HG02885 (cell line): Measurements from ENCODE around the gene KIRREL3.
A peak's percentile ranks its signal among the peaks of the same experiment; 100 is the strongest.

Source experiments
- ATAC-seq: cut with Tn5 transposase; IDR thresholded peaks from one replicate; pipeline ENCODE4 v1.9.1; 2021; ENCODE audit warnings: mild to moderate bottlenecking; ENCODE audit not compliant: unreplicated experiment, poor library complexity

KIRREL3 gene

DNA sequence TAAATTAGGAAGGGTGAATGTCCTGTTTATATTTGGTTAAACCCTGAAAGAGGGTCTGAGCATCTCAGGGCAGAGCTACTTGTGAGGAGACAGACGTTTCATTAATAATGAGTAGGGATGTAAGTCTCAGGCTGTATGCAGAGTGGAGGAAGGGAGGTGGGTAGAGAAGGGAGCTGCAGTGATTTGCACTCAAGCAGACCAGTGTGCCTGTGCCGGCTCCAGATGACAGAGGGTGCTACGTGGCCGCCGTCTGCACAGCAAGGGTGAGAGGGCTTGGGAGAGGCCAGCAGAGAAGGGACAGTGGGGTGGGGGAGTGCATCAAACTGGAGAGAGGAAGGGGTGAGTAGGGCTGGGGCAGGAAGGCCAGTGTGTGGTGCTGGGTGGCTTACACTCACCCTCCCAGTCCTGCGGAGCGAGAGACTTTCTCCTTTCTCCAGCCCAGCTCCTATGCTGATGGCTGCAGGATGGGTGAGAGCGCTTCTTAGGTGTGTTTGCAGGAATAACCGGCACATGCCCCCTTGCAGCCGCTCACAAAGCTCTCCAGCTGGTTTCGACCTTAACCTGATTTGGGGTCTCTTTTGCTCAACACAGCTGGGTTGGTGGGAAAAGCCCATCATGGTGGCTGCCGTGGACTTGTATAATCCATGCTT is 514.5 kb downstream of the KIRREL3 start:
- no peak for ATAC-seq

DNA sequence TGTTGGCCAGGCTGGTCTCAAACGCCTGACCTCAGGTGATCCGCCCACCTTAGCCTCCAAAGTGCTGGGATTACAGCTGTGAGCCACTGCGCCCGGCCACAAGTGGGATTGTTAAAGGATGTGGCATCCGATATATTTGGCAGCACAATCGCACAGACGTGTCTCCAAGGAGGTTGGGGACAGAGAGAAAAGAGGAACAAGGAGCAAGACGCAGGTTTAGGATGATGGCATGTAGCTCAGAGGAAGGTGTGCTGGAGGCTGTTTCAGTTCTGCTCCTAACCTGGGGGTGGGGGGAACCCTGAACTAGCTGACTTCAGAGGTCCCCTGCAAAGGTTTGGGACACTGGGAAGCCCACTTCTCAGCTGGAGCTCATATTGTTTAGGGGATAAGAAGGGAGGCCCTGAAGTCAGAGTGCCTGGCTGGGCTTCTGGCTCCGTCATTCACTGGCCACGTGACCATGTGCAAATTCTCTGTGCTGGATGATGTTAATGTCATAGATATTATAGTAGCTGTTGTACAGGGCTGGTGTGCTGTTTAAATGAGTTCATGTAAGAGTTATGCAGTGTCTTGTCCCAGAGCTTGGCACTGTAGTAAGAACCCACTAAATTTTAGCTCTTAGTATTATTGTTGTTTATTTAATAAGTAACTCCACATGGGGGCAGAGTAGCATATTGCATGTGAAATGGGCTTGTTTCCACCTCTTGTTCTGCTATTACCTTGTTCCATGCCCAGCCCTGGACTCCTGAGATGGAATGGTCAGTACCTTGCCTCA is 515.4 kb downstream of the KIRREL3 start:
- peak; percentile 71 for ATAC-seq

DNA sequence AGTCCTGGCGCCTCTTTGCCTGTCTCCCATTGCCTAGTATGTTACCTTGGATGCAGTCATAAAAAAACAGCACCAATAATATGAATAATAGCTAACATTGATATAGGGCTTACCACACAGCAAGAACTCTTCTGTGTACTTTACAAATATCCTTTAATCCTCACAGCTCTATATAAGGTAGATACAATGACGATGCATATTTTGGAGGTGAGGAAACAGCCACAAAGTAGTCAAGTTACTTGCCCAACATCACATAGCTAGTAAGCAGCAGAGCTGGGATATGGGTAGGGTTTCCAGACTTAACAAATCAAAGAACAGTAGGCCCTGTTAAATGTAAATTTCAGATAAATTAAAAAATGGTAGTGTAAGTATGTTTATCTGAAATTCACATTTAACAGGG is 516.3 kb downstream of the KIRREL3 start:
- no peak for ATAC-seq

DNA sequence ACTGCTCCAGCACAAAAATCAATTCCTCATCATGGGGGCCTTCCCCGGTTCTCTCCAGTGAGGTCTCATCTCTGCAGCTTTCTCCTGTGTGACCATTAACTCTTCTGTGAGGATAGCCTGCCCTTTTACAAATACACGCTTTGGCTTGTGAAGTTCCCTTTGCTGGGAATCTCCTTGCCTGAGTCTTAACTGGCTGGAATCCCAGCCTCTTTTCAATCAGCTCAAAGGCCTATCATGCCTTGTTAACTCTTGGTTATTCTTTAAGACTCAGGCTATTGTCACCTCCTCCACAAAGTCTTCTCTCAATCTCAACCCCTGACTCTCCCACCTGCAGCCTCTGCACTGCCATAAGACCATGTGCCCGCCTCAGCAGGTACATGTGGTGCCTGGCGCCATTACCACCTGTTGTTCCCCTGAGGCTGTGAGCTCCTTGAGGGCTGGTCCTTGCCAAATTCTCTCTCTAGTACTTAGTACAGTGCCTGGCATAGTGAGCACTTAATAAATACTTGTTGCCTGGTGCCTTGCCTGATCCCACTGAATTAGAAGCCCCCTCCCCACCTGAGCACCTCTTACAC is 516.9 kb downstream of the KIRREL3 start:
- no peak for ATAC-seq

DNA sequence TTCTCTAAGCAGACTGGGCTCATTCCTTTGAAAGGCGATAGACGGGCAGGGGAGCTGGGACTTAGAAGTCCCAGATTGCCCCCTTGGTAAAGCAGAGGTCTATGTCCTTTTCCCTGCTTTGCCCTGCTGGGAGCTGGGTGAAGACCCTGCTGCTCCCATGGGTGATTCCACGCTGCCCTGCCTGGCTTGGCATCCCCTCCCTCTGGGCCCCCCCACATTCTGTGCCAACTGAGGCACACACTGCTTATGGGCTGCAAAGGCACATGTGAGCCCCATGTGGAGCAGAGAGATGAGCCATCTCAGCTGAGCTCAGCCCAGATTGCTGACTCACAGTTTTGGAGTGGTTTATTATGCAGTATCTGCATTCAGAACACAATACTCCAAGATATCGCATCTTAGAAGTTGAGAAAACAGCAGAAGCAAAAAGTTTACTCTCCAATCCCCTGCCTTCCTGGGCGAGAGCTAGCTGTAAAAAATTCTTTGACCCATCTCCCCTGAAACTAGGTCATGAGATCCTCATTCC is 517.9 kb downstream of the KIRREL3 start:
- ATAC-seq = no peak

DNA sequence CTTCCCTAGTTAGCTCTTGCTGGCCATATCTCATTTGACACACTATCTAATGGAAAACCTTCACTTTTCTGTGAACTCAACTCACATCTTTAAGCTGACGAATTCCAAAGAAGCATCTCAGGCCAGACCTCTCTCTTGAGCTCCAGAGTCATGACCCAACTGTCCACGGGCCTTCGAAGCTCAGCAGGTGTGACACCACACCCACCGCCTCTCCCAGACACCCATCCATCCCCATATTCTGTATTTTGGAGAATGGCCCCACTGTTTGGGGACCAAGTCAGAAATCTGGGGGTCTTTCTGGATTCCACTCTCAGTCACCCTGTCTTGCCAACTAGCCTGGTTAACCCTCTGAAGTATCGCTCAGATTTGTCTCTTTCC is 519.3 kb downstream of the KIRREL3 start:
- no peak for ATAC-seq

DNA sequence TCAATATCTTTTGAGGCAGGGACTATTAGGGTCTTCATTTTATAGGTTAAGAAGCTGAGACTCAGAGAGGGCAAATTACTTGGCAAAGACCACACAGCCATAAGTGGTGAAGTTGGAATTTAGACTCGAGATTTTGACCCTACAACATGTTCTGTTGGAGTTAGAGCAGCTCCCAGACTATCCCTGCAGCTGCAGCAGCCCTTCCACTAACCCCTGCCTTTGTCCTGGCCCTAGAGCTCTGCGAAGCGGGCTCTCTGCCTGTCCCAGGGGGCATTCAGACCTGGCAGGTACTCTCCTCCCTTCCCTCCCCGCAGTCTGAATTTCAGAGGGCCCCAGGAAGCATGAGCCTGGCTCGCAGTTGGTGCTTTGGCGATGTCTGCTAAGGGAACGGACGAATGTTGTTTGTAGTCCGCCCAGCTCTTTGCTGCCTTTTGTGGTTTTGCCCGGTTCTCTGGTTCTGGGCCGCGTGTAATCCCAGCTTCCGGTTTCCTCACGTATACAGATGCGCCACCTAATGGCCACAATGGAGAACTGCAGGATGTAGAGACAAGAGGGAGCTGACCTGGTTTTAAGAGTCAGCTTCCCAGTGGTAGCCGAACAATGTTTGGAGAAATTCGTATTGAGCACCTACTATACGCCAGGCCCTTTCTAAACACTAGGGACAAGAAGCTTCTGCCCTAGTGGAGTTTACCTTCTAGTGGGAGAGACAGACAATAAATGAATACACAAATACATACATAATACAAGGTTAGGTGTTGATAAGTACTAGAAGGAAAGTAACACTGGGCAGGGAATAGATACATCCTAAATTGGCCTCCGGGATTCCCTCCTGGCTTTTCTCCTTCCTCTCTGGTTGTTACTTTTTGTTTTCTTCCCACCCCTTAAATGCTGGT is 519.9 kb downstream of the KIRREL3 start:
- peak; percentile 58 for ATAC-seq

DNA sequence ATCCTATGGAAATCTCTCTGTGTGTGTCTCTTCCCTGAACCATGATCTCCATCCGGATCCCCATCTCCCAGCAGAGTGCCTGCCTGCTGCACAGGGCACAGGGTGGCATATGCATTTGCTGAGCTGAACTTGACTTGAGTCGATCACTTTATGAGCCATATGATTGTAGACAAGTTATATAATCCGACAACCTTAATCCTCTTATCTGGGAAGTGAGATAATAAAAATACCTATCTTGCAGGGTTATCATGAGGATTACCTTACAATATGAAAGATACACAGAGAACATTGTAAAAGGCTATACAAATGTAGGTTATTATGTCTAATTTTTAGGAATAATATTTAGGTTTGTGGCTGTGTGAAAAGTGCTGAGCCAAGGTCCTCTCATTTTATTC is 520.6 kb downstream of the KIRREL3 start:
- ATAC-seq = no peak

DNA sequence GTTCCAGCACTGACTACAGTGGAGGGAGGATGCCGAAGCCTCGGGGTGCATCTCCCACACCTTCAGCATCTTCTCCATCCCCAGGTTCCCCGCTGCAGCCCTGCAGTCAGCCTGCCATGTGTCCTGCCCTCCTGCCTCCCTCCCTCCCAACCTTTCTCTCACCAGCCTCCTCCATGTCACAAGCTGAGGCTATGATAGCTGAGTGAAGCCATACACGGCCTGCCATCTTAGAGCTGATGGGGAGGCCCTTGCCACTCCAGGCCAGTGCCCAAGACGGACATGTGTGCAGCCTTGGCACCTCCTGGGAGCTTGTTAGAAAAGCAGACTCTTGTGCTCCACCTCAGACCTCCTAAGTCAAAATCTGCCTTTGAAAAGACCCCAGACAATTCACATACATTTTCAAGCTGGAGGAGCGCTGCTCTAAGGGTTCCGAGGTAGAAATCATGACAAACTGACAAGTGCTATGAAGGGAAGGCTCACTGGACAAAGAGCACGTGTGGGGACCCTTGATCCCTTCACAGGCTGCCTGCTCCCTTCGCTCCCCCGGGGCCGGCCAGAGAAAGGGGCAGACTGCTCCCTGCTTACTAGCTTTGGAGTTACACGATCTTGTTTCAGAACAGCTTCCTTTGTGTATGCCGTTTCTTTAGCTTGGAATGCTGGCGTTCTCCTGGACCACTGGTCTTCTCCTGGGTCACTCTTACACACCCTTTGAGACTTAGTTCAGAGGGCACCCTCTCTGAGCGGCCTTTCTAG is 521.2 kb downstream of the KIRREL3 start:
- no peak for ATAC-seq

DNA sequence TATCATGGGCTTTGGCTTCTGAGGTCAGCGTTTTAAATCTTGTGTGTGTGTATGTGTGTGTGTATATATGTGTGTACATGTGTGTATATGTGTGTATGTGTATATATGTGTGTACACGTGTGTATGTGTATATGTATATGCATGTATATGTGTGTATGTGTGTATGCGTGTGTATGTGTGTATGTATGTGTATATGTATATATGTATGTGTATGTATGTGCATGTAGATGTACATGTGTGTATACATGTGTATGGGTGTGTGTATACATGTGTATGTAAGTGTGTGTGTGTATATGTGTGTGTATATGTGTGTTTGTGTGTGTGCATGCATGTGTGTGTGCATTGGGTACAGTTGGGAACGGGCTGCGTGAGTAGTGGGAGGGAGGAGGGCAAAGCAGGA is 522.1 kb downstream of the KIRREL3 start:
- ATAC-seq = no peak

DNA sequence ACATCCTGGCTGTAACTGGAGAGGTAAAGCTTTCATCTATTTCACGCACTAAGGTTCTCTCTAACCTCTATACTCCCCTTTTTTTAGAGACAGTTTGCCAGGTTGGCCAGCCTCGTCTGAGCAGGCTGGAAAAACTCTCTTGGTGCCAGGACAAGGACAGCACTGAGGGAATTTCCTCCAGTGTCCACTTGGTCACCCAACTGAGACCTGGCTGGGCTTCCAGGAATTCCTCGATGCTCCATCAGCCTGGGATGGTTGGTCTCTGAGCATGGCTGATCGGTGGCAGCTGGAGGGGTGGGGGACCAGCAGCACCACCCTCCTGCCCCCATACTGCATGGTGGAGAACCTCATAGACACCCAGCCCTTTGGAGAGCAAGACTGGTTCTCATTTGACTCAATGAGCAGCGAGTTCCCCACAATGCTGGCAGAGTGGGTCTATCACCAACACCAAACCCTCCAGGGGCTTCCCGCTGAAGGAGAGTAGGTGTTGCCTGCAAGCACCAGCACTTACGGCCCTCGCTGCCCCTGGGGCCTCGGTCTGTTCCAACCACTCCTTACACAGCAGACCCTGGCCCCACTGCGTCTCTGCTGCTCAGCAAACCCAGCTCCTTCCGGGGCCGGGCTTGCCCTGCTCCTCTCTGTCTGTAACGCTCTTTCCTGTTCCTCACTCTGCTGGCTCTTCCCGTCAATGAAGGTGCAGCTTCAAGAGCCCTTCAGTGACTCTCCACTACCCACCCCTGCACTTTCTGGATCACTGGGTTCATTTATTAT is 522.9 kb downstream of the KIRREL3 start:
- ATAC-seq = no peak

DNA sequence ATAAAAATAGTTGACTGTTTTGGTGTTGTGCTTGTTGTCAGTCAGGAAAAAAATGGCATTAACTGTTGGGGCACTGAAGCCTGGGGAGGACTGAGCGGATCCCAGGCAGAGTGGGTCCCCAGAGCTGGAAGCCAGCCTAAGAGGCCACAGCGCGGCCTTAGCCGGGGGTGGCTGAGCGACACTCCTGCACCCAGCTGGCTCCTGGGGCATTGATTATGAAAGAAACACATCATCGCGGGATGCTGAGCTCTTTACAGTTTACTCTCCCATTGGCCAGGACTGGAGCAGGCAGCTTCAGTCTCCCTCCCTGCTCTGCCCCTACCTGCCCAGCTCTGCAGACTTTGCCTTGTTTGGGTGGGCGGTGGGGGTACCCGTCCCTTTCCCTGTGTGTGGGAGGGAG is 523.6 kb downstream of the KIRREL3 start:
- ATAC-seq = no peak

DNA sequence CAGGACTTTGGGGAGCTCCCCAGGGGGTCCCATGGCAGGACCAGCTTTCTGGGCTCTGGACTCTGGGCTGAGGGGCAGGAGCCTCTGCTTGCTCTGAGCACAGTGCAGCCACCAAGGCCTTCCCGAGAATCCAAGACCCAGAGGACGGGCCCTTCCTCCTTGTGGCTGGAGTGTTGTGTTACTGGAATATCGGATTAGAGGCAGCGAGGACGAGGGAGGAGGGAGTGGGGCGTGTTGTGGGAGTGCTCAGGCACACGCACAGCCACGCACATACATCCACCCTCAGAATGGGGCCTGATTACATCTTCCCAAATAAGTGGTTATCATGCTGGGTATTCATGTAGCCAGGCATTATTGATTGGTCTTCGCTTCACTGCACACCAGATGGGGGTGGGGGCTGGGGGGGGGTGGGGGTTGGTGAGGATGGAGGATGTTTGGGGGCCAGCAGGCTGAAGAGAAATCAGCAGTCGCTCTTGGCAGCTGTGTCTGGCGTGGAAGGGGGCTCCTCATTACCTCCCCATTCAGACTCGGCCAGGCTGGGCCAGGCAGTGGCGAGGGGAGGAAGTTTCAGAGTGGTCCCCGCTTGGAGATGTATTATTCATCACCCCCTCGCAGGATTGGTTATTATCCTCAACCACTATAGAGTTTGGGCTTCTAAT is 524.2 kb downstream of the KIRREL3 start:
- no peak for ATAC-seq

DNA sequence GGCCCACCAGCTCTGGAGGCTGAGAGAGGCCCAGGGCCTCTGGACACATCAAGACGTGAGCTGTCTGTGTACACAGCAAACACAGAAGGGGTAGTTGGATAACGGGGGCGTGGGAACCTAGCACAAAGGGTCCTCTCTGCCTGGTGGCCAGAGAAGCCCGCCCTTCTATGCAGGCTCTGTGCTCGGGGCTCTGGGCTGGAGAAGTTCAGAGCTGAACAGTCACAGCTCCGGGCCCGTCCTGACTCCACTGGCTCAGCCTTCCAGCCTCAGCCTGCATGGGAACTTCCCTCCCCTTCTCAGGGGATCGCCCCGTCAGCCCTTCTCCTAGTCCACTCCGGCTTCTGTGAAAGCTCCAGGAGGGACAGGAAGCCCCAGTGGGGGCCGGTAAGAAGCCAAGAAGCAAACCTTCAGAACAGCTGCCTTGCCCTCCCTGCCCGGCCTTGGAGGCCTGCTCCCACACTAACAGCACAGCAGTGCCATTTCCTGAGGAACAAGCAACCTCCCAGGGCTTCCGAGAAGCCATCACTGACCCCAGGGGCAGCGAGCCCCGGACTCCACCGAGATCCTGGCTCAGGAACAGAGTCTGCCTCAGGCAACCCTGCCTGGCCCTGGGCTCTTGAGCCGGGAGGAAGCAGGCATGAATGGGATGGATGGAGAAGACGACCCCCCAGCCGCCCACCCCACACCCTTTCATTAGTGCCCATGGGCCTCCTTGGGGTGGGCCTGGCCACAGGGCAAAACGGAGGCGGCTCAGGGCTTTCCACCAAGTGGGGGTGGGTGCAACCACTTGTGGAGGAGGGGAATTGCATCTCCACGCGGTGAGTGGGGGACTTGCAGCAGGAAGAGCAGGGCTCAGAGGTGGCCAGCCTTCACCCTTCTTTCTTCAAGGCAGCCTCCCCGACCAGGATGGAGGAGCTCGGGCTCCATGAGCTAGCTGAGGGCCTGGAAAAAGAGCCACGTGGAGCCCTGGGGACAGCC is 525.3 kb downstream of the KIRREL3 start:
- ATAC-seq = no peak

DNA sequence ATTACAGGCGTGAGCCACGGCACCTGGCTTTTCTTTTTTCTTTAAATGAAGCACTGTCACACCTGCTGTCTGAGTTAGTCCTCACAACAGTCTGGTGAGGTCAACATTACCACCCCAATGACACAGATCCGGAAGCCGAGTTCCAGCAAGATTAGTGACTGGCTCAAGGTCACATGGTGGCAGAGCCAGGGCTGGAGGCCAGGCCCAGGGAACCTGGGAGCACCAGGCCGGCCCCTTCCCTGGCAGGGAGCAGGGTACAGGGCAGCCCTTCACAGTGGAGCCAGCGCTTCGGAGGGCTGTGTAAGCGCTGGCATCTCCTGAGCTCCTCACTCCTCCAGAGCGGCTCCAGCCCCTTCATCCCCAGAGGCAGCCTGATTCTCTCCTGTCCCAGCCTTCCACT is 526.4 kb downstream of the KIRREL3 start:
- ATAC-seq = no peak

DNA sequence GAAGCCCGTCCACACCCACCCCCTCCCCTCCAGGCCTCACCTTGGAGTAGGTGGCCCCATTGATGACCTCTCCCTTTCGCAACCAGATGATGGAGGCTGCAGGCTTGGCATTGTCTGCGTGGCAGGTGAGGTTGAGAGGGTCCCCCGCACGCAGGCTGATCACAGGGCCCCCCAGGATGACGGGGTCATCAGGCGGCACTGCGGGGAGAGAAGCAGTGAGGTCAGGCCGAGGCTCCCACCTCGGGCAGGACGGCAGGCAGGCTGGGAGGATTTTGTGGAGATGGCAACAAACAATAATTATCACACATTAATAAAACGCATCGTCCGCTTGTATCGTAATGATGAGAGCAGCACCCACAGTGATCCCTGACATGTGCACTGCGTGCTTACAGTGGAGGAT is 527.3 kb downstream of the KIRREL3 start:
- ATAC-seq = no peak

DNA sequence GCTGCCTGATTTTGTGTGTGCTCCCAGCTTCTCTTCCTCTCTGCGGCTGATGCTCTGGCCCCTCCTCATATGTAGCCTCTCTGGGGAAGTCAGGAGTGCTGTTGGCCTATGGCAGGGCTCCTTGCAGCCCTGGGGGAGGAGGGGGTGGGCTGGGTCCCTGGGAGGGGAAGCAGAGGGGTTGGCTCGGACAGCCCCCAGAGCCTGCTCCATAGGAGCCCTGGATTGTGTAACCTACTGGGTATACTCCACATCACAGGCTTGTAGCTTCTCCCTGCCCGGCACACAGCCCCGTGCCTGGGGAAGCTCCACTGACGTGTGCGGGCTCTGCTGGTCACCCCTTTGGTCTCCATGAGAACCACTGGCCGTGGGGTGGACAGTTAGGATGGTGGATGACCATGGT is 531.3 kb downstream of the KIRREL3 start:
- ATAC-seq = no peak
